ENCODE results near the gene NOL8. TPM values are rescaled to one million over a fixed set of nuclear protein-coding genes. Genes with fewer than 3 reads are reported as not detected.
A peak's percentile ranks its signal among the peaks of the same experiment; 100 is the strongest.

Gene NOL8
- total RNA-seq, 2 donors from 2014 or later = 19.4 to 20.4 TPM

DNA sequence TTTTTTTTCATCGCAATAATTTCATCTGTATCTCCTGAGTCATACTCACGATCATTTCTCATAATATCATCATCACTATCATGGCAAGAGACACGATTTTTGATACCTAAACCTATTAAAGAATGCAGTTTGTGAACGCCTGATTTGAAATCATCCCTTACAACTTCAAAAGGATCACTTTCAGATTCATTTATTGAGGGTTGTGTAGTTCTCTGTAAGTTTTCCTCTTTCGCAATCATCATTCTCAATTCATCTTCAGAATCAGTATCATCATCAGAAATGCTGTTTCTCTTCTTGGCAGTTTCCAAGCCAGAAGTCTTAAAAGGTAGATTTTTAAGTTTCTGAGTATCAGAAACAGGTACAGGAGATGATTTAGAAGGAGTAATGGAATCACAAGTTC, 9.7 kb downstream of the NOL8 start:
- DNase-seq = no peak
- intact Hi-C loops (cut with DNase I, micrococcal nuclease) = no loop called here
- no peak for ATAC-seq

DNA sequence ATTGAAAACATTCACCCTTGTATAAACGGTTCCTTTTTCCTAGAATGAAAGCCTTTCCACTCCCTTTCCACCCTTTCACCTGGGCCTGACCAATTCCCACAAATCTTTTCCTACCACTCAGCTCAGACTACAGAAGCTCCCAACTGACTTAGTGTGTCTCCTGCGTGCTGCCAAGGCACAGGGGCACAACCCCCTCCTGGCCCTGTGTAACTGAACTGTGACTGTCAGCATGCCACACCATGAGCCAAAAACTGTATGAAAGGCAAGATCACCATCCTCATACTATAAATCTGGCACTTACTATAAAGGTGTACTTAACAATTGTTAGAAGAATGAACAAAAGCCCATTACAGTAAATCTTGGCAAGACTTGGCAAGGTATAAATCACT, 11.5 kb downstream of the NOL8 start:
- intact Hi-C loops (cut with DNase I, micrococcal nuclease) = no loop called here
- ATAC-seq = no peak

GRCh38 chr9:92312887-92313623, 12.1 kb downstream of the NOL8 start:
- ATAC-seq (no peak), DNase-seq (no peak)
- intact Hi-C loops (cut with DNase I, micrococcal nuclease) = no loop called here

More for the DNA sequence above, 11.5 kb downstream of the NOL8 start:
- no peak for DNase-seq

GRCh38 chr9:92310562-92310961, 14.6 kb downstream of the NOL8 start:
- DNase-seq (no peak), ATAC-seq (no peak)
- intact Hi-C loops (cut with DNase I, micrococcal nuclease) = no loop called here

DNA sequence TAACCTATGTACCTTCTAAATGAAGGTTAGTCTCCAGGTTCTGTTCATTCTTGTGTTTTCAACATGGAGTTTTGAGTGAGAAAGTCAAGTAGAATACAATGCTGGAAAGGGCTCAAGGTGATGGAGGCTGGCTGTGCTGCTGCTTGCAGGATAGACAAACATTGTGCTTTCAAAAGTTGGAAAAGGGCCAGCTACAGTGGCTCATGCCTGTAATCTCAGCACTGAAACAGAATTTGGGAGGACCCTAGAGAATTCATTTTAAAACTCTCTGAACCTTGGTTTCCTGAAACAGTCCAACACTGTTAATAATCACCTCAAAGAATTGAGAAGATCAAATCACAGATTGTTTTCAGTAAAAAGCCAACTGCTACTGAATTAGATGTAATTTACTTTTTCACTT, 16.3 kb downstream of the NOL8 start:
- intact Hi-C loops (cut with DNase I, micrococcal nuclease) = no loop called here
- DNase-seq (no peak), ATAC-seq (no peak)

- intact Hi-C loops (cut with DNase I, micrococcal nuclease) = no loop called here
- ATAC-seq (no peak), DNase-seq (no peak)
Measured at GRCh38 chr9:92300936-92301335, 24.2 kb downstream of the NOL8 start.

DNA sequence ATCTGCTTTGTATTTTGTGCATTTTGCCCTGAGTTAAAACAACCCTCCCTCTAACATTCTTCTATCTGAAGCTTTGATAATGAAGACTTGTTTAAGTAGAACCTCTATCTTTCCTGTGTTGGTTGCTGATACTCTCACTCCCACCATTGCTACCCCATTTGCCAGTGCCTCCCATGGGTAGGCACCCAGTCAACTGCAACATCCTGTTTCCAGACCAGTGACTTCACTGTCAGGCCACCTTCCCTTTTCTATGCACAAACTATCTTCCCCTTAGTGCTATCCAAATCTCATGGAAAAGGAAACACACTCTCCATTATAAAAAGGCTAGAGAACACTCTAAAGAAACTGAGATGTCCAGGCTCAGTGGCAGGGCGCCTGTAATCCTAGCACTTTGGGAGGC, 26.0 kb downstream of the NOL8 start:
- ATAC-seq (no peak), DNase-seq (no peak)
- intact Hi-C loops (cut with DNase I, micrococcal nuclease) = loop anchor here in 1 of 2 donors (10.0 kb wide), 1 partner anchor 164 kb away; no protein-coding TSS in a partner anchor

DNA sequence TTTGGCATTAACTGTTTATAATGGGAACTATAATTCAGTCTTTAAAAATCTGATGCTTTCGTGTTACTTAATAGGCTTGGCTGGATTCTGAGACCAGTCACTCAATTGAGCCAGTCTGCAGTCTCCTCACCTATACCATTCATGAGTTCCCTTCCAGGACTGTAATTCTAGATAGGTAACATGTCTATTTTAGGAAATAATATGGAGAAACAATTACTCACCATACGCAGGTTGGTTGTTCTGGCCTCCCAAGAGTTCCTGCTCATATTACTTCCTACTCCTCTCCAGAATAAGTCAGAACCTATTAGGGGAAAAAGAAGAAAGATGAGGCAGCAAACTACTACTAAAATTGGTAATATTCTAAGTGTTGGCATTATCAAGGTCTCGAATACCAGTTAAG, 27.1 kb downstream of the NOL8 start:
- intact Hi-C loops (cut with DNase I, micrococcal nuclease) = loop anchor here in 1 of 2 donors (10.0 kb wide), 1 partner anchor 163 kb away; no protein-coding TSS in a partner anchor
- no peak for DNase-seq
- ATAC-seq = no peak

DNA sequence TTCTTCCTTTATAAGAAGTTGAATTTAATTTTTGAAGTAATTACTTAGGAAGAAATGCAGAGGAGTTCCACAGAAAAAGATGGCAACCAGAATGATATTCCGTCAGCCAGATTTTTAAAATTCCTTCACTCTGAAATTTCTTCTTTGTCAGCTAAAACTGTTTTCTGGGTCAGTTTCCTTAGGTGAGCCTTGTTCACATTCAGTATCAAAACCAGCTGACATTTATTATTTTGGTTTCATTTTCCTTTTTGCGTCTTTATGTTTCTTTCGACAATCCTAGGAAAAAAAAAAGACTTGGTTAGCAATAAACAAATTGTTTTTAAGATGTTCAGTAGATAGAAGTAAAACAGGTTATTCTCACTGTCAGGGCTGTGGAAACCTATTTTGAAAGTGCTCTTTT, 27.5 kb downstream of the NOL8 start:
- ATAC-seq (no peak), DNase-seq (no peak)
- intact Hi-C loops (cut with DNase I, micrococcal nuclease) = loop anchor here in 1 of 2 donors (10.0 kb wide), 1 partner anchor 163 kb away; no protein-coding TSS in a partner anchor

GRCh38 chr9:92295827-92296258, 29.3 kb downstream of the NOL8 start:
- intact Hi-C loops (cut with DNase I, micrococcal nuclease) = loop anchor here in 1 of 2 donors (10.0 kb wide), 1 partner anchor 161 kb away; no protein-coding TSS in a partner anchor
- ATAC-seq (no peak), DNase-seq (no peak)

DNA sequence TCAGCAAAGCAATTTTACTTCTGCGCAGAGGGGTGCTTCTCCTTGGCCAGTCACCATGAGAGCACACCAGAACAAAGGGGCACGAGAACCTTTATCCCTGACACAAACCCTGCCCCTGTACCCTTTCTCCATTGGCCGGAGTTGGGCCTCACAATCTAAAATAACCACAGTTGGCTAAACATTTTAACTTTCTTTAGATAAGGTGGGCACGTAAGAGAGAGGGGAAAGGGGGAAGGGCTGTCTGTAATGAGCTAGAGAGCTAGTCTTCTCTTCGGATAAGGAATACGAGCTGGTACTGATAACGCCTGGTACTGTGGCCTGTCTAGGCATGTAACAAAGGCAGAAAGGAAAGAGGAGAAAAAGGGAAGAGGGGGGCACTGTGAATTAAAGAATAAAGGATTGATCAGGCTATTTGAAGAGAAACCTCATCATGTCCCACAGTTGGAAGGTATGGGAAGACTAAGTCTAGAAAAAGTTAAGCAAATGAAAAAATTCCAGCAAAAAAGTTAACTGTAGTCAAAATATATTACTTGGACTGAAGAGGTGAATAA, 29.8 kb downstream of the NOL8 start:
- intact Hi-C loops (cut with DNase I, micrococcal nuclease) = loop anchor here in 1 of 2 donors (10.0 kb wide), 1 partner anchor 161 kb away; no protein-coding TSS in a partner anchor
- no peak for ATAC-seq
- no peak for DNase-seq

DNA sequence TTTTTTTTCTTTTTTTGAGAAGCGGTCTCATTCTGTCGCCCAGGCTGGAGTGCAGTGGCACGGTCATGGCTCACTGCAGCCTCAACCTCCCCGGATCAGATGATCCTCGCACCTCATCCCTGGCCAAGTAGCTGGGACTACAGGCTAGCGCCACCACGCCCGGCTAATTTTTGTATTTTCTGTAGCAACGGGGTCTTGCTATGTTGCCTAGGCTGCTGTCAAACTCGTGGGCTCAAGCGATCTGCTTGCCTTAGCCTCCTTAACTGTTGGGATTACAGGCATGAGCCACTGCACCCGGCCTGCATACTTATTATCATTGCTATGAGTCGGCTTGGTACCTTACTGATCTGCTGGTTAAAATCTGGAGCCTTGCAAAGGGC, 30.9 kb downstream of the NOL8 start:
- peak; percentile 19 for ATAC-seq
- intact Hi-C loops (cut with DNase I, micrococcal nuclease) = loop anchor here in 1 of 2 donors (10.0 kb wide), 1 partner anchor 159 kb away; no protein-coding TSS in a partner anchor
- DNase-seq = peak; percentile 21 to 28

DNA sequence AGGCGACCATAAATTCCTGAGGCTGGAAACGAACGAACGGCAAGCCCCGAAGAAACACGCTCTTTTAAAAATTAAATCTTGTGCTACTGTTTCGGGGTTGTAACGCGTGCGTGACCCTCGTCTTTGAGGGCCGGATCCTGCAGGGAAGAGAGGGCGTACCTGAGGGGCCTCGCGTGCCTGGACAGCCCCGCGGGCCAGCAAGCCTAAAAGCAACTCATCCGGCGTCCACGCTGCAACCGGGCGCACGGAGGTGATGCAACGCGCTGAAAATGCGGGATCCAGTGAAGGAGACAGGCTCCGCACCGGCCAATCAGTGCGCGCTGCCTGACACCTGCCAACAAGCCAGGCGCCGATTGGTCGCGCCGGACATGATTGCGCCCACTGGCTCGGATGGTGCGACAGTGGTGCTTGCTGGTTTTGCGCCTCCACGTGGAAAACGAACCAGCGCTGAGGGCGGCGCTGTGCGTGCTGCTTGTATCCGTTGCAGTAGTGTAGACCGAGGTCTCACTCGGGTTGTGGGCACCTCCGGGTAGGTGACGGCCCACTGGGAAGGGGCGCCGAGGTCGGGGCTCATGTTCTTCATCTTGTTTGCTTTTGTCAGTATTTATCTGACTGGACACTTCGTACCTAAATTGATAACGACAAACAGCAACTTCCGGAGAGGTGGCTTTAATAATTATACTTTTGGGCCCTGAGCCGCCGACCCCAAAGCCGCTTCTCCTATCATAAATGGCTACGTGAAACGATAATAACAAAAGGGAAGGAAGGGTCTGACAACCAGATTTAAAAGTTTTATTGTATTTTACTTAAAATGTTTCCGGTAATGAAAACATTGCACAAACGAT, 31.5 kb downstream of the NOL8 start, which contains the start of gene IARS1:
Gene IARS1 (minus strand): TSS at position 246 of the 845 bp plus-strand sequence. CDS start 4,278 bp downstream, outside the sequence.
- intact Hi-C loops (cut with DNase I, micrococcal nuclease) = loop anchor here in 1 of 2 donors (10.0 kb wide), 1 partner anchor 159 kb away; no protein-coding TSS in a partner anchor
- ATAC-seq (peak; percentile 100), DNase-seq (peak; percentile 97 to 98)

DNA sequence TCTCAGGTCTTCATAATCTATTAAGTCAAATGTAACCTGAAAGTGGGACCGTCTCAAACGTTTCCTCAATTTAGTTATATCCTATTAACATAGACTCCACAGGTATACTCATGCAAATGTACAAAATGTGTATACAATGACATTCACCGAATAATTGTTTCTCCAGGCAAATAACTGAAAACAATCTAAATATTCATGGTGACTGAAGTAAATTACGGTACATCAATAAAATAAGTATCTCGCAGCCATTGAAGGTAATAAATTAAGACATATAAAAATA, 32.1 kb downstream of the NOL8 start:
- ATAC-seq (no peak), DNase-seq (no peak)
- intact Hi-C loops (cut with DNase I, micrococcal nuclease) = loop anchor here in 1 of 2 donors (10.0 kb wide), 1 partner anchor 158 kb away; no protein-coding TSS in a partner anchor

DNA sequence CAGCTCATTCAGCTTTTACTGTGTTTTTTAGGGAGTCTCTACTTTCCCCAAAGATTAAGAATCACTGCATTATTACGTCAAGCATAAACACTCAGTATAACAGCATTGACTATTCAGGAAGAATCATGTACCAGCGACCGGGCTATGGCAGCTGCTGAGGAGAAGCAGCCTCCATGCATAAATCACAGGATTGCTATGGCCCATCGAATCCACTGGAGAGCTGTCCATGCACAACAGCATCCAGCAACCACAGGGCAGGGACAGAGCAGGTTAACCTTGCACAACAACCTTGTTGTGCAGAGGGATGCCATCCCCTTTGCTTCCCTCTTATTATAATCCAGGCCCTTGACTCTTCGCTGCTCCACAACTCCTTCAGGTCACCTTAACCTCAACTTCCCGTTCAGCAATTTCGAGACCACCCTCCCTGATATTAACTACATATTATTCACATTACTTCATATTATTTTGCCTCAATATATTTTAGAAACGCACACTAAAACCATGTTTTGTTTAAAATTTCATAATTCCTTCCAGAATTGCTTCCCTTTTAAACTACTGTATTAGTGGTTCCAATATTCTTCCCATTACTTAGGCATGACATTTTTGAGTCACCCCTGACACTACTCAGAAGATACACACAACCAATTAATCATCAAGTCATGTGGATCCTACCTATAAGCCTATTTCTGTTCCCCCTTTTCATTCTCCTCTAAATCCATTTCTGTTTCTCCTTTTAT, 32.6 kb downstream of the NOL8 start:
- intact Hi-C loops (cut with DNase I, micrococcal nuclease) = loop anchor here in 1 of 2 donors (10.0 kb wide), 1 partner anchor 158 kb away; no protein-coding TSS in a partner anchor
- ATAC-seq = no peak
- DNase-seq = no peak

DNA sequence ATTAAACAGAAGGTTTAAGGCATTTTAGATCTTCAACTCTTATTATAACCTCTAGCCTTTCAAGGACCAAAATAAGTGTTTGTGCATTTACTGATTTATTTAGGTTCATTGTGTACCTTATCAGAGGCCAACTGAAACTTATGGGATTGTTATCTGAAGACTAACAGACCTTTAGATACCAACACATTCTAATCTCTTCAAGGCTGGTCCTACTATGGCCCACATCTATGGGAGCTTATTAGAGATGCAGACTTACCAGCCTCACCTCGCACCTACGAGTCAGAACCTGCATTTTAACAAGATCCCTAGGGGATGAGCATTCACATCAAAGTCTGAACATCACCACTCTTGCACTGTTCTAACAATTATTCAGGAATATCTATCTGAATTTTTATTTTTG, 33.6 kb downstream of the NOL8 start:
- no peak for ATAC-seq
- no peak for DNase-seq
- intact Hi-C loops (cut with DNase I, micrococcal nuclease) = loop anchor here in 1 of 2 donors (10.0 kb wide), 1 partner anchor 157 kb away; no protein-coding TSS in a partner anchor

DNA sequence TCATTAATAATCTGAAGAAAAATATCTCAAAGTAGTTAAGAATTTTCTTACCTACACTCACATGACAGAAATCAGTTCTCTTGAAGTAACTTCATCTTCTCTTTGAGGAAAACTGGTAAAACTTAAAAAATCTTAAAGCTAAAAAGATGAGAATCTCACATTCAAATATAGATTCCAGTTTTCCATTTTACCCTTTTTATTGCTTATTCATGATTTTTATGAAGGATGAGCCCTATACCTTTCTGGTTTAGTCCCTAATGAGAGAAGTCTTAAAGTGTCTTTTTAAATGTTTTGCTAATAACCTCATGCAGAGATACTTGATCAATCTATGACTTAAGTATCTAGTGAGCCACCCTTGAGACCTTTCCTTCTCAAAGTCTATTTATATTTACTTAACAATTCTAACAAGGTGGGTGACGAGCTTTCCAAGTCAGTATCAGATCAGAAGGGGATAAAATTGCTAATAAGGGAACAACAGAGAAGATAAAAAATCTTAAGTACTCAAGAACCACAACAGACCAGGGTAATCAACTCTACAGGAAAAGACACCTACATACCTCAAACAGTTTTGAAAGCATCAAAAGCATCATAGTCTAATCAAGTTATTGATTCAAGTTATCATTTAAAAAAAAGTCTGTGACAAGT, 34.2 kb downstream of the NOL8 start:
- intact Hi-C loops (cut with DNase I, micrococcal nuclease) = loop anchor here in 1 of 2 donors (10.0 kb wide), 1 partner anchor 156 kb away; no protein-coding TSS in a partner anchor
- ATAC-seq (no peak), DNase-seq (no peak)

Data from left colon (tissue), 2 donors.